DMS114 treated with DMSO at 0.1 percent for 48 hours (cell line): ENCODE results near the gene ERCC4.
"Not testable (repeated sequence)": the region's sequence is repeated elsewhere in the genome, so short reads cannot be mapped to it uniquely, and the experiment has no call there.

Experiments
- DNase-seq: peaks from one replicate; lab custom pipeline; 2025; ENCODE audit not compliant: unreplicated experiment; lab: John Stamatoyannopoulos, UW

ERCC4 gene

DNA sequence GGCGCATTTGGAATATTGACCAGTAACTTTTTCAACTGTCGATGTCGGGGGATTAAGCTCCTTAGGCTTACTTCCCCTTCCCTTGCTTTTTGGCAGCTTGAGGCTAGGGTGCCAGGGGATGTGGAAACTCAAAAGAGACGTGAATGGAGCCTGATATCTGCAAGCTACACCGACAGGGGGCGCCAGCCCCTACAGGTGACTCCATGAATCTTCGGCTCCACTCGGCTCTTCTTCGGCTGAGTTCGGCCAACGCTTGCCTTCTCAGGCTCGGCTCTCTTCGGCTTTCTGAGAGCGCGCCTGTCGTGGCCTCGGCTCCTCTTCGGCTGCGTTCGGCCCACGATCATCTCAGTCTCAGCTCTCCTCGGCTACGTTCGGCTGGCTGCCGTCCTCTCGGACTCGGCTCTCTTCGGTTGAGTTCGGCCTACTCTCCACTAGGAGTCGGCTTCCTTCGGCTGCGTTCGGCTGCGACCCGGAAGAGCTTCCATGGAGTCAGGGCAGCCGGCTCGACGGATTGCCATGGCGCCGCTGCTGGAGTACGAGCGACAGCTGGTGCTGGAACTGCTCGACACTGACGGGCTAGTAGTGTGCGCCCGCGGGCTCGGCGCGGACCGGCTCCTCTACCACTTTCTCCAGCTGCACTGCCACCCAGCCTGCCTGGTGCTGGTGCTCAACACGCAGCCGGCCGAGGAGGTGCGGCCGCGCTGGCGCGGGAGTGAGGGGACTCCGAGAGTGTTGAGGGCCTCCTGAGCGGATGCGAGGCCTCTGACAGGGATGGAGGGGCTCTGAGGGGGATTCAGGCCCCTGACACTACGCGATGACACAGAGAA lies at the start of gene ERCC4:
TSS of gene ERCC4 (plus strand) at position 472 of the 827 bp plus-strand sequence. CDS start at position 484, 12 bp downstream.
- peak; percentile 98 for DNase-seq

- DNase-seq: peak; percentile 31
These were observed 46.0 kb upstream of the ERCC4 start for GRCh38 chr16:13873835-13874438.

DNA sequence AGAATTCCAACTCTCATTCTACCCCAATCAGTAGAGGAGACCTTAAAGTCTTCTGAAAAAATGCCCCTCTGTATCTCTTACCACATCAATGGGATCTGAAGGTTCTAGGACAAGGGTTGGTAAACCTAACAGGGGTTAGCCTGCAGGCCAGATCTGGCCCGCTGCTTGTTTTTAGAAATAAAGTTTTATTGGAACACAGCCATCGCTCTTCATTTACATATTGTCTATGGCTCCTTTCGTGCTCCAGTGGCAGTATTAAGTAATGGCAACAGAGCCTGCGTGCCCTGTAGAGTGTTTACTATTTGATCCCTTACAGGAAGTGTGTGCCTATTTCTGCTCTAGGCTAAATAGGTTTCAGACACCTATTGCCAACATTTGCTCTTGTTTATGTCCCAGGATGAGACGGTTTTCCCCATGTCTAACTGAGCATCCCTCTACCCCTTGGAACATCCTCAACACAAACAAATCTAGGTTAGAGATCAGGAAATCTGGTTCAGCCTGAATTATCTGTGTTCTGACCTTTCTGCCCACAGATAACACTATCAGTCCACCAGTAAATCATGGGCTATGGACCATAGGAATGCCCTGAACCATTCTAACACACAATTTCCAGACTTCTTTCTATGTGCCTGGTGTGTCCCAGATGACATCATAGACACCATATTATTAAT lies 44.2 kb upstream of the ERCC4 start:
- DNase-seq: no peak

GRCh38 chr16:13883276-13883675 lies 36.7 kb upstream of the ERCC4 start:
- no peak for DNase-seq

DNA sequence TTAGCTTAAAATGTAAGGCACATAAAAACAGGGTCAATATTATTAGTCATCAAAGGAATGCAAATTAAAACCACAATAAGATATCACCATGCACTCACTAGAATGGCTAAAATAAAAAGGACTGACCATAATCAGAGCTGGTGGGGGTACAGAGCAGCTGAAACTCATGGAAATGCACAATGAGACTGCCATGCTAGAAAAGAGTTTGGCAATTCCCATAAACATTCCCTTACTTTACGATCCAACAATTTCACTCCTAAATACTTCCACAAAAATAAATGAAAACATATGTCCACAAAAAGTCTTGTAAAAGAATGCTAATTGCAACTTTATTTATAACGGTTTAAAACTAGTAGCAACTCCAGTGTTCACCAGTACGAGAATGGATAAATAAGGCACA lies 36.1 kb upstream of the ERCC4 start:
- DNase-seq: no peak

GRCh38 chr16:13885700-13886099 lies 34.3 kb upstream of the ERCC4 start:
- DNase-seq: no peak

- DNase-seq: no peak
These were observed 33.3 kb upstream of the ERCC4 start for GRCh38 chr16:13886608-13887007.

- not testable (repeated sequence) for DNase-seq
These were observed 30.6 kb upstream of the ERCC4 start for GRCh38 chr16:13889323-13889722.

- DNase-seq: no peak
These were observed 27.7 kb upstream of the ERCC4 start for GRCh38 chr16:13892301-13892700.

DNA sequence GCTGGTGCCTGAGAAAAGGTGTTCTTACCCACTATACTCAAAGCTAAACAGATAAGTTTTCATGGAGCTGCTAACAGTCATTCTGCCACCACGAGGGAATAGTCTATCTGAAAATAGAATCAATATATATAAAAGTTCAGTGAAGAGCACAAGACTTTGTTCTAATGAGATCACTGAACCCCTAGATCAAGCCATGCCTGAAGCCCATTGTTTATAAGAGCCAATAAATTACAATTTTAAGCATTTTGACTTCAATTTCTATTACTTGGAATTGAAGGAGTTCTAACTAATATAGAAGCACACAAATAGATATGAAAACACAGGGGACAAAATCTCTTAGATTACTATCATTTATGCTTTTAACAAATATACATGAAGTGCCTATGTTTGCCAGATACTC lies 24.4 kb upstream of the ERCC4 start:
- DNase-seq: no peak

- DNase-seq: no peak
These were observed 23.3 kb upstream of the ERCC4 start for GRCh38 chr16:13896543-13897182.

GRCh38 chr16:13897806-13898205 lies 22.1 kb upstream of the ERCC4 start:
- DNase-seq: no peak

- no peak for DNase-seq
These were observed 21.7 kb upstream of the ERCC4 start for GRCh38 chr16:13898233-13898632.

DNA sequence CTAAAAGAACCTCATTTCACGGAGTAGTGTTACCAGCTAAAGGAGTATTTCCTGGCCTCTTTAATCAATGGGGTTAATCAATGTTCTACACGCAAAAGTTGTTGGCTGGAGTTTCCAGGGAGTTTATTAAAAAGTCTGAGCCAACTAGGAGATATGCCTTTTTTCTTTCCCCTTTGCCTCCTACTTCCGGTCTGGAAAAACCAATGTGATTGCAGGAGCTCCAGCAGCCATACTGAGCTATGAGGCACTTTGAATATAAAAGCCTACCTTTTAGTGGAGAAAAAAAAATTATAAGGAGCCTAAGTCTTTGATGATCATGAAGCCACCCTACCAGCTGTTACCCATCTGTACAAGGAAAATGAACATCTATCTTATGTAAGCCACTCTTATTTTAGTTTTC lies 17.9 kb upstream of the ERCC4 start:
- no peak for DNase-seq

DNA sequence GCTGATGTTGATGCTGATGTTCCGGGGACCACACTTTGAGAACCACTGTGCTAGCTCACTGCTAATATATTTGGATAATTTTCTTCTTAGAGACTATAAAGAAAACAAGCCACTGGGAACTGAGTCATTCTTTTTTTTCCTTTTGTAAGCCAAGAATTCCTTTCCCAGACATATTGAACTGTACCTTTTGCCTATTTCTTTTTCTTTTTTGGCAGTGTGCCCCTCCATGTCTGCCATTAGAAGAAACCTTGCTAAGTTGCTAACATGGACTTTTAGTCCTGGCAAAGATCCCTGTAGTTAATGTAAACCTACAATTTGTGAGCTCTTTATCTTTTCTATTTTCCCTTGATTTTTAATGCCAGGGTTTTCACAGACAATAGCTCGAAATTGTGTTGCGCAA lies 17.3 kb upstream of the ERCC4 start:
- no peak for DNase-seq

DNA sequence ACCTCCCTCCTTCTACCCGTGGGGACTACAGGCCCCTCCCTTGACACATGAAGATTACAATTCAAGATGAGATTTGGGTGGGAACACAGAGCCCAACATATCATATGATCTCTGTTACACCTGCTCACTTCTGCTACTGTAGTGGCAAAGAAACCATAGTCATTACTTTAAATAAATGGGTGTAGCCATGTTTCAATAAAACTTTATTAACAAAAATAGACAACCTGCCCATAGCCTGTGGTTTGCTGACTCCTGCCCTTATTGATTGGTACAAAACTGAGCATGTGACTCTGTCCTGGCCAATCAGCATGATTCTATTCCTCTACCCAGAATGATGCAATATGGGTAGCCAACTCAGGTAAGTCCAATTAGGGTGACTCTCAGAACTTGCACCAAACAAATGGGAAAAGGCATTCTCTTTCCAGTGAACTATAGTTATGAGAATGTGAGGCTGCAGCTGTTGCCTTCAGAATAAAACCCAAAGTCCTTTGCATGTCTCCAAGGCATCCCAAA lies 15.7 kb upstream of the ERCC4 start:
- no peak for DNase-seq

- DNase-seq: not testable (repeated sequence)
These were observed 15.1 kb upstream of the ERCC4 start for GRCh38 chr16:13904822-13905221.

DNA sequence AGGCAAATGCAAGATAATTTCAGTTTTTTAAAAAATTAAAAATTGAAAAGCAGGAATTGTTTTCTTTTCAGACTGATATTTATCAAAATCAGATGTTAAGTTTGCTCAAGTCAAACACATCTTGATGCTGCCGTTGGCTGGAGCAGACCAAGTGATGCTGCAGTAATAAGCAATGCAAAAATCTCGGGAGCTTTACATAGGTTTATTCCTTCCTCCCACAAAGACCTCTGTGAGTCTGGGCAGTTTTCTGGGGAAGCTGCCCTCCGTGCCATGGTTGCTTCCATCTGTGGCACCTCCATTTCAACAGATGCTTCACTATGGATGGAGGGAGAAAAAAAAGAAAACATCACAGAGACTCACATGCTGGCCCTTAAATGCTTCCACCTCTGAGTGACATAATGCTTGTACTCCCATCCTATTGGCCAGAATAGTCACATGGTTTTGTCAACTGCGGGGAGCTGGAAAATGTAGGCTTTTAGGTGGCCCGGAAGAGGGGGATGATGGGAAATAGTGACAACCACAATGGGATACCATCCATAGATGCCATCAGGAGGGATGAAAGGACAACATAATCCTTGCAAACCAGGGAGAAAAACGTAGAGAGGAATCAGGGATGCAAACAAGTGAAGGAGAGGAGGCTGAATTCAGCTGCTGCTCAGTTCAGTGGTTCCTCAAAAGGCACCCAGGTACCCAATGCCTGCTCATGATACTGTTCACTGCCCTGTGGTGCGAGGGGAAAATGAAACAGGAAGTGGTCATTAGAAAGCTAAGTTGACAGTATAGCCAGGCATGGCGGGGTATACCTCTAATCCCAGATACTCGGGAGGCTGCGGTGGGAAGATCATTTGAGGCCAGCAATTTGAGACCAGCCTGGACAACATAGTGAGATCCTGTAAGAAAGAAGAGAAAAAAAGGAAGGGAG lies 13.5 kb upstream of the ERCC4 start:
- DNase-seq: no peak

GRCh38 chr16:13907431-13907830 lies 12.5 kb upstream of the ERCC4 start:
- DNase-seq: no peak

DNA sequence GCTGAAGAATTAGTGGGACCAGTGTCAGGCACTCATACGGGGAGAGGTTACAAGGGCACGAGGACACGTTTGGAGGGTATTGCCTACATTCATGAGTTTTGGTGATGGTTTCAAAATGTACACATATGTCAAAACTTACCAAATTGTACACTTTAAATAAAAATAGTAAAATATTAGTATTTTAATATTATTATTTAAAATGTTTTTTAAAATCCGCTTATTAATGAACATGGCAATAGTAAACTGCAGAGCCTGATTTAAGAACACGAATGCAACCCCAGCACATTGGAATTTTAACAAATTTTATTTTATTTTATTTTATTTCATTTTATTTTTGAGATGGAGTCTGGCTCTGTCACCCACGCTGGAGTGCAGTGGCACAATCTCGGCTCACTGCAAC lies 10.9 kb upstream of the ERCC4 start:
- DNase-seq: no peak
